ENCODE results near the gene HBZ. TPM values are rescaled to one million over a fixed set of nuclear protein-coding genes. Genes with fewer than 3 reads are reported as not detected.

HBZ gene
- total and polyA plus RNA-seq, 9 of the 15 experiments (the other 6 are each of a cell fraction or from before 2014, with no cell fraction given), result 58.0 to 610 (median 113) TPM

DNA sequence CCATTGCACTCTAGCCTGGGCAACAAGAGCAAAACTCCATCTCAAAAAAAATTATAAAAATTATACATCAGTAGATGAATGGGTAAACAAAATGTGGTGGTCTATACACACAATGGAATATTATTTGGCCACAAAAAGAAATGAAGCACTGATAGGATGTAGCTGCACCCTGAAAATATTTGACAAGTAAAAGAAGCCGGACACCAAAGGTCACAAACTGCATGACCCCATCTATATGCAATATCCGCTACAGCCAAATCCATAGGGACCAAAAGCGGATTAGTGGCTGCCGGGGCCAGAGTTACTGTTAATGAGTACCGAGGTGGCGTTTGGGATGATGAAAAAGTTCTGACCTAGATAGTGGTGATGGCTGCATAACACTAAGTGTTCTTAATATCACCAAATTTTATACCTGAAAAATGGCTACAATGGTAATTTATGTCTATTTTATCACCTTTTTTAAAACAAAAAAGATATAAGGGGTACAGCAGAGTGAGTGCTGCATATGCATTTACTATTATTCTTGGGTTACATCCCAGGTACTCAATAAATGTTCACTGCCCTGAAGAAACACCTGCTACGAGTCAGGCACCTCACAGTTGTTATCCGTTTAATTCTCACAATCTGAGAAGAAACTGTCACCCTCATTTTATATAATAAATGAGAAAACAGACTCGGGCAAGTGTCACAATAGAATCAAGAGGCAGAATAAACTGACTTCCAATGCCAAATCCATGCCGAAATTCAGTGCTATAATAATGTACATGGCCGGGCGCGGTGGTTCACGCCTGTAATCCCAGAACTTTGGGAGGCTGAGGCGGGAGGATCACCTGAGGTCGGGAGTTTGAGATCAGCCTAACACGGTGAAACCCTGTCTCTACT is 27.0 kb downstream of the HBZ start:
- ChIA-PET POLR2A (interaction anchor here (0.7 to 1.3 kb wide), 4 partner anchors 21 to 126 kb away, joined by 3 to 7 read pairs (median 4); partner anchors contain the start of genes POLR3K and SNRNP25), CTCF (ENCODE audit: low intra/inter-chr PET ratio) (interaction anchor here (0.7 to 4.5 kb wide), 5 partner anchors 22 to 113 kb away, joined by 3 to 42 read pairs (median 27); no protein-coding TSS in a partner anchor)
- TF ChIP-seq, protein P1, sequence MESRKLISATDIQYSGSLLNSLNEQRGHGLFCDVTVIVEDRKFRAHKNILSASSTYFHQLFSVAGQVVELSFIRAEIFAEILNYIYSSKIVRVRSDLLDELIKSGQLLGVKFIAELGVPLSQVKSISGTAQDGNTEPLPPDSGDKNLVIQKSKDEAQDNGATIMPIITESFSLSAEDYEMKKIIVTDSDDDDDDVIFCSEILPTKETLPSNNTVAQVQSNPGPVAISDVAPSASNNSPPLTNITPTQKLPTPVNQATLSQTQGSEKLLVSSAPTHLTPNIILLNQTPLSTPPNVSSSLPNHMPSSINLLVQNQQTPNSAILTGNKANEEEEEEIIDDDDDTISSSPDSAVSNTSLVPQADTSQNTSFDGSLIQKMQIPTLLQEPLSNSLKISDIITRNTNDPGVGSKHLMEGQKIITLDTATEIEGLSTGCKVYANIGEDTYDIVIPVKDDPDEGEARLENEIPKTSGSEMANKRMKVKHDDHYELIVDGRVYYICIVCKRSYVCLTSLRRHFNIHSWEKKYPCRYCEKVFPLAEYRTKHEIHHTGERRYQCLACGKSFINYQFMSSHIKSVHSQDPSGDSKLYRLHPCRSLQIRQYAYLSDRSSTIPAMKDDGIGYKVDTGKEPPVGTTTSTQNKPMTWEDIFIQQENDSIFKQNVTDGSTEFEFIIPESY (CRISPR knock-in tag; IDR thresholded peaks at IDR 0.05), result peak; percentile 13; the same call in 1 of the 2 replicates
- TF ChIP-seq TEAD2 (tag; IDR thresholded peaks at IDR 0.05), result no peak
- no peak for TF ChIP-seq MTA2 (IDR thresholded peaks at IDR 0.05; ENCODE audit: low read depth)
- TF ChIP-seq SUPT5H (IDR thresholded peaks at IDR 0.05), result 0 out of 2 replicates have a peak, but pooled peaks have one; percentile 7
- peak; percentile 20; the same call in 1 of the 2 replicates for TF ChIP-seq HDGF (IDR thresholded peaks at IDR 0.05)
- peak in 1 of 2 experiments; percentile 71; a peak in 1 of 4 replicates for TF ChIP-seq MLLT1 (IDR thresholded peaks at IDR 0.05)
- 0 out of 2 replicates have a peak, but pooled peaks have one; percentile 31 for TF ChIP-seq ZNF77 (CRISPR knock-in tag; IDR thresholded peaks at IDR 0.05)
- 0 out of 2 replicates have a peak, but pooled peaks have one; percentile 16 for TF ChIP-seq TRIM28 (IDR thresholded peaks at IDR 0.05)
- peaks cover 28 to 62% of the 10 kb centered on the region in 2 experiments; a peak in 4 of 5 replicates for H3K4me1 ChIP-seq (replicated peaks in 1 of 2; ENCODE audit: control insufficient read depth in 2 of 2, insufficient read depth in 2 of 2, low read length in 2 of 2)
- peaks cover 47% of the 10 kb centered on the region for H3K79me2 ChIP-seq (ENCODE audit: control insufficient read depth, insufficient read depth, low read length)
- no peak for DNase-seq (ENCODE audit: extremely low read depth in 1 of 4, low spot score in 3 of 4)
- H3K4me2 ChIP-seq (ENCODE audit: insufficient read depth, low read length), result peak overlapping the region; percentile 91
- peaks cover 3% of the 10 kb centered on the region for H3K9me1 ChIP-seq (ENCODE audit: control insufficient read depth, insufficient read depth, low read length)
- H2AFZ ChIP-seq (ENCODE audit: low read depth, low read length), result peak overlapping the region; percentile 82; the same call in 1 of the 2 replicates
- FAIRE-seq, result no peak
- in situ Hi-C loops (cut with MboI) (loop anchor here (5.0 kb wide), 1 partner anchor 72 kb away; no protein-coding TSS in a partner anchor), intact Hi-C loops (cut with micrococcal nuclease) (loop anchor here (2.0 kb wide), 2 partner anchors 37 to 73 kb away; no protein-coding TSS in a partner anchor)
- TSS peak; percentile 50 for BruUV-seq (replicated peaks)
- peak overlapping the region; percentile 34 to 98; a peak in 3 of 4 replicates for H3K9ac ChIP-seq (ENCODE audit: insufficient read depth in 1 of 2, low read depth in 2 of 2, low read length in 2 of 2)
- H3K9me3 ChIP-seq (replicated peaks; ENCODE audit: control insufficient read depth, insufficient read depth, low read depth, low read length), result no peaks in the 10 kb centered on the region
- no peak for ATAC-seq
- WGBS (ENCODE audit: insufficient coverage, low coverage, missing lambda C conversion rate), result 63% methylated on average over 17 of the region's 17 CpGs
- H3K27ac ChIP-seq (ENCODE audit: extremely low read depth, low read depth, low read length), result peak overlapping the region; percentile 59
- peak overlapping the region; percentile 61 for H3K4me3 ChIP-seq
- H3K36me3 ChIP-seq (ENCODE audit: control insufficient read depth, insufficient read depth, low read length), result peaks cover 27% of the 10 kb centered on the region
- H4K20me1 ChIP-seq (replicated peaks; ENCODE audit: control insufficient read depth, insufficient read depth, low read length), result 0 out of 2 replicates have a peak, but pooled peaks cover 6% of the 10 kb centered on the region
- H3K27me3 ChIP-seq (ENCODE audit: control insufficient read depth in 2 of 2, insufficient read depth in 2 of 2, low read length in 2 of 2), result no peaks in the 10 kb centered on the region
